ENCODE results near the gene IL17A. TPM values are rescaled to one million over a fixed set of nuclear protein-coding genes. Genes with fewer than 3 reads are reported as not detected.

The IL17A gene
- total and polyA plus RNA-seq, 2 donors (not counting 3 experiments of a cell fraction or from before 2014, with no cell fraction given): not detected

DNA sequence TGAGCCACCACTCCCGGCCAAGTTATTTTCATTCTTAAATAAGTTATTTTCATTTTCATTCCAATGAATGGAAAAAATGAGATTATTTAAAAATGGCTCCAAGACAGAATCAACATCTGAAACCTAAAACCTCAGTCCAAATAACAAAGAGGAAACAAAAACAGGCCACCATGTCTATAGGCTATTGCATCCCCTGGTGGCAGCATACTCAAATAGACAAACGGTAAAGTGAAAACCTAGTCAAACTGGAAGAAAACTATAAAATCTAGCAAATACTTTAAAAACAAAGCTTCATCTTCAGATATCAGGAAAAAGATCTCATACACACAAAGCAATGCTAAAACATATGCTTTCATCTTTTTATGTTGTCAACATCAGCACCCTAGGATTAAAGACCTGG is 20.9 kb downstream of the IL17A start:
- CTCF ChIA-PET: interaction anchor here (1.3 kb wide), 1 partner anchor 23 kb away, joined by 4 read pairs; no protein-coding TSS in a partner anchor
- no peak overlapping the region for H3K4me3 ChIP-seq (replicated peaks in 1 of 3; ENCODE audit: insufficient read depth in 1 of 3, low read depth in 1 of 3, low read length in 3 of 3)
- no peaks in the 10 kb centered on the region for H3K27me3 ChIP-seq (ENCODE audit: control insufficient read depth in 2 of 2, insufficient read depth in 2 of 2, low read length in 2 of 2)
- H3K9me1 ChIP-seq (replicated peaks; ENCODE audit: control insufficient read depth, extremely low read depth, insufficient read depth, low read length): no peaks in the 10 kb centered on the region
- no peaks in the 10 kb centered on the region for H3K9me3 ChIP-seq (replicated peaks; ENCODE audit: control insufficient read depth, insufficient read depth, low read length)
- no peaks in the 10 kb centered on the region for H4K20me1 ChIP-seq (replicated peaks; ENCODE audit: control insufficient read depth, extremely low read depth, insufficient read depth, low read length)
- DNase-seq (ENCODE audit: low read depth, low spot score) (no peak), FAIRE-seq (no peak)
- H3K36me3 ChIP-seq (ENCODE audit: control insufficient read depth in 2 of 2, extremely low read depth in 1 of 2, insufficient read depth in 2 of 2, low read length in 2 of 2): no peaks in the 10 kb centered on the region
- no peak overlapping the region for H3K9ac ChIP-seq (replicated peaks; ENCODE audit: extremely low read depth, insufficient read depth, low read length)
- no peak overlapping the region for H3K4me2 ChIP-seq (ENCODE audit: insufficient read depth, low read length)
- dilution Hi-C loops (cut with MboI; ENCODE audit: extremely low pct_ligation_motif_present, low sequenced_read_pairs) (no loop called here), intact Hi-C loops (cut with micrococcal nuclease) (no loop called here)
- H3K27ac ChIP-seq (ENCODE audit: insufficient read depth, low read depth, low read length): no peak overlapping the region
- POLR2A ChIA-PET: no interaction called here
- TF ChIP-seq MYC (IDR thresholded peaks at IDR 0.05; ENCODE audit: low read depth, low read length): no peak
- TF ChIP-seq FOS (IDR thresholded peaks at IDR 0.05; ENCODE audit: borderline replicate concordance, insufficient read depth, low read length): no peak
- no peak for TF ChIP-seq POLR2A (IDR thresholded peaks at IDR 0.05; ENCODE audit: low read depth, low read length)
- TF ChIP-seq EZH2 (IDR thresholded peaks at IDR 0.05; ENCODE audit: borderline replicate concordance, low read depth, low read length, severe bottlenecking): no peak
- TF ChIP-seq JUN (IDR thresholded peaks at IDR 0.05; ENCODE audit: borderline replicate concordance, insufficient read depth, insufficient read length, low read depth): no peak
- no peaks in the 10 kb centered on the region for H3K4me1 ChIP-seq (ENCODE audit: control insufficient read depth, extremely low read depth, insufficient read depth, low read length)
- no TSS peak for BruUV-seq (replicated peaks)
- H3K79me2 ChIP-seq (ENCODE audit: control insufficient read depth, insufficient read depth, low read length): no peaks in the 10 kb centered on the region
- H2AFZ ChIP-seq (ENCODE audit: low read depth, low read length): no peak overlapping the region

DNA sequence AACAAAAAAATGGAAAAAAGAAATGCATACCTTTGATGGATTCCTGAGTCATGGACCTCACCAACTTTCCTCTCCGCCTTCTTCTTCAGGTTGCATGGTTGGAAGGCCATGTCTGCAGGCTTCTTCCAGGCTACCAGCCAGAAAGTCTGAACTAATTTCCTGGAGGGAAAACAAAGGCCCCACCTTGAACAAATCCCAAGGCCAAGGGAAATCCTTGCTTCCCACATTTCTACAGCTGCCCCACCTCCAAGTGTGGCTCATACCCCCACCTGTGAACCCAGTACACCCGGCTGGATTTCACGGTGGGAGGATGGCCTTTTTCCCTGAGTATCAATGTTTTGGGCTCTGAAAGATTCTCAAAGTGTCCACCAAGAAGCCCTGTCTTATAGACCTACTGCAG is 22.4 kb downstream of the IL17A start:
- ChIA-PET POLR2A (no interaction called here), CTCF (no interaction called here)
- H3K9me3 ChIP-seq (replicated peaks; ENCODE audit: control insufficient read depth, insufficient read depth, low read length): no peaks in the 10 kb centered on the region
- no peak overlapping the region for H3K27ac ChIP-seq (ENCODE audit: insufficient read depth, low read depth, low read length)
- dilution Hi-C loops (cut with MboI; ENCODE audit: extremely low pct_ligation_motif_present, low sequenced_read_pairs) (no loop called here), intact Hi-C loops (cut with micrococcal nuclease) (no loop called here)
- H3K4me3 ChIP-seq (replicated peaks in 1 of 3; ENCODE audit: insufficient read depth in 1 of 3, low read depth in 1 of 3, low read length in 3 of 3): no peak overlapping the region
- no peak for DNase-seq (ENCODE audit: low read depth, low spot score)
- H3K9me1 ChIP-seq (replicated peaks; ENCODE audit: control insufficient read depth, extremely low read depth, insufficient read depth, low read length): no peaks in the 10 kb centered on the region
- no TSS peak for BruUV-seq (replicated peaks)
- TF ChIP-seq, protein P1, sequence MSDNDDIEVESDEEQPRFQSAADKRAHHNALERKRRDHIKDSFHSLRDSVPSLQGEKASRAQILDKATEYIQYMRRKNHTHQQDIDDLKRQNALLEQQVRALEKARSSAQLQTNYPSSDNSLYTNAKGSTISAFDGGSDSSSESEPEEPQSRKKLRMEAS (IDR thresholded peaks at IDR 0.05; ENCODE audit: insufficient read depth, insufficient read length): no peak
- TF ChIP-seq, protein P2, sequence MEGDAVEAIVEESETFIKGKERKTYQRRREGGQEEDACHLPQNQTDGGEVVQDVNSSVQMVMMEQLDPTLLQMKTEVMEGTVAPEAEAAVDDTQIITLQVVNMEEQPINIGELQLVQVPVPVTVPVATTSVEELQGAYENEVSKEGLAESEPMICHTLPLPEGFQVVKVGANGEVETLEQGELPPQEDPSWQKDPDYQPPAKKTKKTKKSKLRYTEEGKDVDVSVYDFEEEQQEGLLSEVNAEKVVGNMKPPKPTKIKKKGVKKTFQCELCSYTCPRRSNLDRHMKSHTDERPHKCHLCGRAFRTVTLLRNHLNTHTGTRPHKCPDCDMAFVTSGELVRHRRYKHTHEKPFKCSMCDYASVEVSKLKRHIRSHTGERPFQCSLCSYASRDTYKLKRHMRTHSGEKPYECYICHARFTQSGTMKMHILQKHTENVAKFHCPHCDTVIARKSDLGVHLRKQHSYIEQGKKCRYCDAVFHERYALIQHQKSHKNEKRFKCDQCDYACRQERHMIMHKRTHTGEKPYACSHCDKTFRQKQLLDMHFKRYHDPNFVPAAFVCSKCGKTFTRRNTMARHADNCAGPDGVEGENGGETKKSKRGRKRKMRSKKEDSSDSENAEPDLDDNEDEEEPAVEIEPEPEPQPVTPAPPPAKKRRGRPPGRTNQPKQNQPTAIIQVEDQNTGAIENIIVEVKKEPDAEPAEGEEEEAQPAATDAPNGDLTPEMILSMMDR (IDR thresholded peaks at IDR 0.05; ENCODE audit: extremely low read depth in 1 of 2, insufficient read depth in 1 of 2, low read depth in 1 of 2, low read length in 2 of 2): no peak
- TF ChIP-seq MYC (IDR thresholded peaks at IDR 0.05; ENCODE audit: low read depth, low read length) (no peak), GATA2 (IDR thresholded peaks at IDR 0.05; ENCODE audit: insufficient read depth, insufficient read length, low read depth, low read length) (no peak), EZH2 (IDR thresholded peaks at IDR 0.05; ENCODE audit: borderline replicate concordance, low read depth, low read length, severe bottlenecking) (no peak), FOS (IDR thresholded peaks at IDR 0.05; ENCODE audit: borderline replicate concordance, insufficient read depth, low read length) (no peak)
- no peak for FAIRE-seq
- H3K4me2 ChIP-seq (ENCODE audit: insufficient read depth, low read length): no peak overlapping the region
- H4K20me1 ChIP-seq (replicated peaks; ENCODE audit: control insufficient read depth, extremely low read depth, insufficient read depth, low read length): no peaks in the 10 kb centered on the region
- no peaks in the 10 kb centered on the region for H3K4me1 ChIP-seq (ENCODE audit: control insufficient read depth, extremely low read depth, insufficient read depth, low read length)
- peaks cover 0 to 2% of the 10 kb centered on the region in 2 experiments for H3K27me3 ChIP-seq (ENCODE audit: control insufficient read depth in 2 of 2, insufficient read depth in 2 of 2, low read length in 2 of 2)
- no peaks in the 10 kb centered on the region for H3K36me3 ChIP-seq (ENCODE audit: control insufficient read depth in 2 of 2, extremely low read depth in 1 of 2, insufficient read depth in 2 of 2, low read length in 2 of 2)
- no peaks in the 10 kb centered on the region for H3K79me2 ChIP-seq (ENCODE audit: control insufficient read depth, insufficient read depth, low read length)
- H3K9ac ChIP-seq (replicated peaks; ENCODE audit: extremely low read depth, insufficient read depth, low read length): no peak overlapping the region
- H2AFZ ChIP-seq (ENCODE audit: low read depth, low read length): no peak overlapping the region

Measured in endothelial cell of umbilical vein (primary cell).